Astrocyte of the spinal cord (primary cell): ENCODE data around the gene DRGX.

Source experiments
- DNase-seq: peaks from one replicate; pipeline ENCODE4 v3.0.0; 2011; ENCODE audit warnings: low read depth, low spot score
- H3K4me3 ChIP-seq: 2 replicates; pipeline ENCODE4 v1.5.1; 2011; ENCODE audit warnings: low read depth, mild to moderate bottlenecking, low read length, moderate library complexity
- CTCF ChIP-seq: IDR thresholded peaks from 2 replicates; pipeline ENCODE4 v1.5.1; 2012; ENCODE audit warnings: low read depth, mild to moderate bottlenecking, low read length, inconsistent platforms
- in situ Hi-C: cut with HindIII; loops from 2 replicates; pipeline ENCODE4 v1.10.0; 2017; ENCODE audit warnings: low sequenced_read_pairs

The DRGX gene

GRCh38 chr10:49409755-49410154 is 13.9 kb upstream of the DRGX start:
- no peak overlapping the region for H3K4me3 ChIP-seq
- no peak for DNase-seq
- no peak for TF ChIP-seq CTCF
- in situ Hi-C loops, result no loop called here

- no peak overlapping the region for H3K4me3 ChIP-seq
- peak; percentile 13 for TF ChIP-seq CTCF
- in situ Hi-C loops, result no loop called here
- DNase-seq, result no peak
Observed at GRCh38 chr10:49408519-49409306, 12.8 kb upstream of the DRGX start.

- TF ChIP-seq CTCF, result peak; percentile 97
- peak; percentile 68 for DNase-seq
- in situ Hi-C loops, result no loop called here
- no peak overlapping the region for H3K4me3 ChIP-seq
Observed at GRCh38 chr10:49407552-49408137, 11.8 kb upstream of the DRGX start.

- no peak for TF ChIP-seq CTCF
- in situ Hi-C loops, result no loop called here
- no peak overlapping the region for H3K4me3 ChIP-seq
- DNase-seq, result no peak
Observed at GRCh38 chr10:49407151-49407550, 11.3 kb upstream of the DRGX start.

GRCh38 chr10:49404321-49404878 is 8.5 kb upstream of the DRGX start:
- no peak overlapping the region for H3K4me3 ChIP-seq
- DNase-seq, result no peak
- no peak for TF ChIP-seq CTCF
- in situ Hi-C loops, result no loop called here

- DNase-seq, result no peak
- H3K4me3 ChIP-seq, result no peak overlapping the region
- TF ChIP-seq CTCF, result no peak
- in situ Hi-C loops, result no loop called here
Observed at GRCh38 chr10:49403363-49403762, 7.5 kb upstream of the DRGX start.
